IgD-negative memory B cell (primary cell): ENCODE data around the gene TTC9B. TPM values are rescaled to one million over a fixed set of nuclear protein-coding genes. Genes with fewer than 3 reads are reported as not detected.
"Not testable (repeated sequence)": the region's sequence is repeated elsewhere in the genome, so short reads cannot be mapped to it uniquely, and the experiment has no call there.

Experiments used
- H3K27ac Mint-ChIP-seq, 3 donors: one replicate each; pipeline ENCODE4 v1.8.0; 2020 to 2022; ENCODE audit warnings: mild to moderate bottlenecking in 3 of 3, mixed read lengths in 3 of 3, moderate library complexity in 1 of 3
- H3K27me3 Mint-ChIP-seq: one replicate; pipeline ENCODE4 v1.8.0; 2021; ENCODE audit warnings: mixed read lengths
- H3K36me3 Mint-ChIP-seq: one replicate; pipeline ENCODE4 v1.8.0; 2020; ENCODE audit warnings: mild to moderate bottlenecking, mixed read lengths
- H3K4me1 Mint-ChIP-seq, 3 donors: one replicate each; pipeline ENCODE4 v1.8.0; 2020 to 2022; ENCODE audit warnings: mixed read lengths in 3 of 3, mild to moderate bottlenecking in 1 of 3
- H3K4me3 Mint-ChIP-seq, 4 donors: one replicate each; pipeline ENCODE4 v1.8.0; 2020 to 2022; ENCODE audit warnings: mild to moderate bottlenecking in 4 of 4, mixed read lengths in 4 of 4, moderate library complexity in 3 of 4
- H3K9me3 Mint-ChIP-seq, 3 donors: one replicate each; pipeline ENCODE4 v1.8.0; 2020 to 2021; ENCODE audit warnings: mixed read lengths in 3 of 3, mild to moderate bottlenecking in 1 of 3
- polyA plus RNA-seq: library from polyadenylated mRNA; unstranded; fragments of 300-500 nt; fragmentation: Illumina TruSeq; gene quantifications from one replicate; pipeline ENCODE4 v1.2.3, GENCODE V29; 2021

Gene TTC9B
- polyA plus RNA-seq, 1 donor from 2014 or later: not detected

DNA sequence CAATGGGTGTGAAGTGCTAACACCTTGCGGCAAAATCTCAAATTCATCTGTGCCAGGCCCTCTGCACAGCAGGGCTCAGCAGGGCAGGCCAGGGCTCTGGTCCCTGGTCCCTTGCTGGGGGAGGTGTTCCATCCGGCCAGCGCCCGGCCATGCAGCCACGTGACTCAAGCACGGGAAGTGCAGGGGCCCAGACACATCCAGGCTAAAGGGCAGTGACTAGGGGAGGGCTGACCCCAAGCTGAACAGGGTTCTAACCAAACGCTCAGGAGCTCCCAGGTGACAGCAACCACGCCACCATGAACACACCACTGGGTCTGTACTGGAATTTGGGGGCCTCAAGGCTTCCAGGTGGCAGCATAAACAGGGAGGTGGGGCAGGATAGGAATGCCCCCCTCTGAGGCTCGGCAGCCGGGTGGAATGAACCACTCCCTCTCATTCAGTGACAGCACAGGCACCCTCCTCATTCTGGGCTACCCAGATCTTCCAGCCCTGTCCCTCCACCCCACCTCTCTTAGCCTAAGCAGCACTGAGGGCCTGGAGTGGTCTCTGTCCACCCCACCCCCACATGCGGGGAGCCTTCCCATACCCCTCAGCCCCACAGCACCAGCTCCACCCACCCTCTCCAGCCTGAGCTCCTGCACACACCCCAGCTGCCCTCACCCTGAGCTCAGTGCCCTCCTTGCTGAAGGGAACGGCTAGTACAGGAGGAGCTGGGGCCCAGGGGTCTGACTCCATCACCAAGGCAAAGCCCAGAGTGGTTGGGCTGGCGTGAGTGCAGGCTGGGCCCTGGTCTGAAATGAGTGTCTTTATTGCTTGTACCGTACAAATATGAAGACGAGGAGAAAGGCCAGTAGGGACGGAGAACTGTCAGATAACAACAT is 13.6 kb upstream of the TTC9B start:
- Mint-ChIP-seq H3K36me3 (peaks cover 2% of the 10 kb centered on the region), H3K9me3 (no peaks in the 10 kb centered on the region), H3K27me3 (peaks cover 5% of the 10 kb centered on the region), H3K4me1 (peaks cover 0 to 6% (median 0%) of the 10 kb centered on the region in 3 donors), H3K27ac (no peak overlapping the region), H3K4me3 (no peak overlapping the region)

DNA sequence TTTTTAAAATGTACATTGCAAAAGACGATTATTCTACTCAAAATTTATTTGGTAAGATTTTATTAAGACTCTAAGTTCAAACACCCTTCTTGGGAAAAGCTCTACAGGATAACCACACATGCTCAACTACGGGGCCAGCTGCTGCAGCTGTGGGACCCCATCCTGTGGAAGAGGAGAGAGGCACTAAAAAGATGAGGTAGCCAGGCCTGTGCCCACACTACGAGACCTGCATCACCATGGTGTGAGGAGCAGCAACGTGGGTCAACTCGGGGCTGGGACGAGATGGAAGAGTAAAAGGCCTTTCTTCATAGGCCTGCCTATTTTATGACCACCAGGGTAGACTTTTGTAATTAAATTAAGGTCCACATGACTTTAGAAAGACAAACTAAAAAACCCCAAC is 12.9 kb upstream of the TTC9B start:
- Mint-ChIP-seq H3K27ac (peak overlapping the region in 1 of 3 donors; percentile 53), H3K9me3 (no peaks in the 10 kb centered on the region), H3K36me3 (peaks cover 2% of the 10 kb centered on the region), H3K27me3 (peaks cover 7% of the 10 kb centered on the region), H3K4me1 (peaks cover under 1 to 8% (median under 1%) of the 10 kb centered on the region in 3 donors), H3K4me3 (no peak overlapping the region)

DNA sequence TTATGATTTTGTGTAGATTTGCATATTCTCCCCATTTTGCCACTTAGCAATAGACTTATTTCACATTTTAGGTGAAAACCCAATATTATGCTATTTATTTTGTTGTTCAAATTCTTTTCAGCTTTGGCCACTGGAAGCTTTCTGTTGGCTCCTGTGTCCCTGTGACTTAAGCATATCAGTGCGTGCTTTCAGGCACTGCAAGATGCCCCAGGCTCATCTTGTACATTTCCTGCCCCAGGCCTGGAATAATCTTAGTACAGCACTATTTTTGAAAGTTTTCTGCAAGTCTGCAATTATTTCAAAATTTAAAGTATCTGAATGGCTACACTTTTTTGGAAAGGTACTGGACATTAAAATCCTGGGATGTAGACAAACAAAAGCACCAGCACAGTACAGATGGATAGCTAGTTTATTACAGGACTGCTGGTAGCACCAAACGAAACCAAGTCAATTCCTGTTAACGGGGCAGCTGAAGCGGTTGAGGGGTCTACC is 11.8 kb upstream of the TTC9B start:
- peaks cover 2% of the 10 kb centered on the region for H3K36me3 Mint-ChIP-seq
- no peak overlapping the region for H3K27ac Mint-ChIP-seq
- H3K4me3 Mint-ChIP-seq: no peak overlapping the region
- peaks cover 17% of the 10 kb centered on the region for H3K27me3 Mint-ChIP-seq
- peaks cover 2 to 15% (median 8%) of the 10 kb centered on the region in 3 donors for H3K4me1 Mint-ChIP-seq
- H3K9me3 Mint-ChIP-seq: peaks cover 0 to 5% (median 0%) of the 10 kb centered on the region in 3 donors

DNA sequence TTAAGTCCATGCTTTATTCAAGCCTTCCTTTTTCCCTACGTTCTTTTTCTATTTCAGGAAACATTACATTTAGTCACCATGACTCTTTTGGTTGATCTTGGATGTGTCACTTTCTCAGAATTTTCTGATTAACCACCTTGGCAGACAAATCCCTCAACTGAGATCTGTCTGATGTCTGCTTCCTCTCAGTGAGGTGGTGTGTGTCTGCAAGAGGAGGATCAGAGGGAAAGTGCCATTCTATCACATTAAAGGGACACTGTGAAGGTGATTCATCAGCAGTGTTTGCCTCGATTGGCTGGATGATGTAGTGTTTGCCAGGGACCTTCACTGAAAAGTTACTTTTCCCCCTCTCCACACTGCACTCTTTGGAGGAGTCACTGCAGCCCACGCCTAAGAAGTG is 11.3 kb upstream of the TTC9B start:
- Mint-ChIP-seq H3K27ac (no peak overlapping the region), H3K9me3 (peaks cover 0 to 5% (median 0%) of the 10 kb centered on the region in 3 donors), H3K4me3 (no peak overlapping the region)

DNA sequence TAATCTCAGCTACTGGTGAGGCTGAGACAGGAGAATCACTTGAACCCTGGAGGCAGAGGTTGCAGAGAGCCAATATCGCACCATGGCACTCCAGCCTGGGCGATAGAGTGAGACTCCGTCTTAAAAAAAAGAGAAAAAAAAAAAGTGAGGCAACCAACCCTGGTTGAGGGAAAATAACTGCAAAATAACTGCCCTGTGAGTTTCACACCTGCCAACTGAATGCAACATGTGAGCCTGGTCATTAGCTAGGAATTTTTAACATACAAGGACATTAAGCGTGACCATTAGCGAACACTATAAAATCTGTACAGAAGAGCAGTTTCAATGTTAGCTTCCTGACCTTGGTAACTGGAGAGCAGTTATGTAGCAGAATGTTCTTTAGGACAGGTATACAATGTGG is 10.7 kb upstream of the TTC9B start:
- H3K4me1 Mint-ChIP-seq: peaks cover 2 to 15% (median 8%) of the 10 kb centered on the region in 3 donors
- peaks cover 26% of the 10 kb centered on the region for H3K27me3 Mint-ChIP-seq
- H3K27ac Mint-ChIP-seq: no peak overlapping the region
- H3K36me3 Mint-ChIP-seq: peaks cover 2% of the 10 kb centered on the region
- peak overlapping the region in 1 of 4 donors; percentile 5 for H3K4me3 Mint-ChIP-seq
- H3K9me3 Mint-ChIP-seq: peaks cover 0 to 5% (median 0%) of the 10 kb centered on the region in 3 donors

More for the DNA sequence above, 11.3 kb upstream of the TTC9B start:
- Mint-ChIP-seq H3K27me3 (peaks cover 20% of the 10 kb centered on the region), H3K36me3 (peaks cover 2% of the 10 kb centered on the region), H3K4me1 (peaks cover 2 to 15% (median 8%) of the 10 kb centered on the region in 3 donors)

DNA sequence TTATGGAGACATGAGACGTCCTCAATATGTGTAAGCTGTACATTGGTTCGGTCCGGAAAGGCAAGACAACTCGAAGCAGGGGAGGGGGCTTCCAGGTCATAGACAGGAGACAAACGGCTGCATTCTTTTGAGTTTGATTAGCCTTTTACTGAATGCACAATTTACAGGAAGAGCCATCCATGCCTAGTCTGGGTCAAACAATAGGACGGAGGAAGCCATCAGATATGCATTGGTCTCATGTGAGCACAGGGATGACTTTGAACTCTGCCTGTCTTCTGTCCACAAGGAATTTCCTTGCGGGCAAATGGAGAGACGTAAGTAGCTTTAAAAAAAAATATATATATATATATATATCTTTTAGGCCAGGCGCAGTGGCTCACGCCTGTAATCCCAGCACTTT is 10.2 kb upstream of the TTC9B start:
- Mint-ChIP-seq H3K4me1 (peaks cover 2 to 15% (median 8%) of the 10 kb centered on the region in 3 donors), H3K36me3 (peaks cover 2% of the 10 kb centered on the region), H3K27ac (no peak overlapping the region), H3K4me3 (no peak overlapping the region), H3K9me3 (peaks cover 0 to 5% (median 0%) of the 10 kb centered on the region in 3 donors), H3K27me3 (peaks cover 29% of the 10 kb centered on the region)

DNA sequence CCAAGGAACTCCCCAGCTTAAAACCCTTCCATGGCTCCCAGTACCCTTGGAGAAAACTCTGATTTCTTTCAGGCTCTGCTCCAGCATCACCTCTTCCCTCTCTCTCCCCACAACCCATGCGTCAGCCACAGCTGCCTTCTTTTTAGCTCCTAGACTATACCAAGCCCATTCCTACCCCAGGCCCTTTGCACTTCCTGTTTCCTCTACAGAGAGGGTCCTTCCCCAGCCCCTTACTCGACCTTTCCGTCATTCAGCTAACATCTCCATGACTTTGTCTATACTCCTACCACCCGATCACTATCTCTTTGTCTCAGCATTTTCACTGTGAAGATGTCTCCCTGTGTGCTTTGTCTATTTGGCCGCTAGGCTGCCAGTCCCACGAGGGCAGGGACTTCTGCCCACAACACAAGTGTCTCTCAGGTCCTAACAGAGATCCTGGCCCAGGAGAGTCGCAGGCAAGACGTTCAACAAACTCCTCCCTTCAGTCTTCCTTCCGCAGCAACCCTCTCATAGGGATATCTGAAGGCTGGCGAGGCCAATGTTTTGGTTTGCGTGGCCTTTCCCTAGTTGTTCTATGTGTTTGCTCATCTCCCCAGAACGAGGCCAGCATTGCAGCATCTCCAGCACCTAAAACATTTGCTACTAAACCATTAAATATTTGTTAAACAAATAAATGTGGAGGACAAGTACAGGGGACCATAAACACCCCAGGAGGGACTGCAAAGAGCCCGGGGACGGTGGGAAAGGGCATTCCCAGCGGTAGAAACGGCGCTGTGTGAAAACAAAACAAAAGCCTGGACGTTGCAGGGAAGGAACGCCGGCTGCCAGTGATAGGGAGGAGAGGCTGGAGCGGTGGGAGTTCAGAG is 7.5 kb upstream of the TTC9B start:
- peaks cover 8 to 20% (median 15%) of the 10 kb centered on the region in 3 donors for H3K4me1 Mint-ChIP-seq
- peak overlapping the region in 2 of 4 donors; percentile 35 to 57 for H3K4me3 Mint-ChIP-seq
- H3K9me3 Mint-ChIP-seq: peaks cover 3 to 8% (median 3%) of the 10 kb centered on the region in 3 donors
- peak overlapping the region; percentile 2 to 82 (median 76) for H3K27ac Mint-ChIP-seq
- peaks cover 37% of the 10 kb centered on the region for H3K27me3 Mint-ChIP-seq
- peaks cover 2% of the 10 kb centered on the region for H3K36me3 Mint-ChIP-seq

DNA sequence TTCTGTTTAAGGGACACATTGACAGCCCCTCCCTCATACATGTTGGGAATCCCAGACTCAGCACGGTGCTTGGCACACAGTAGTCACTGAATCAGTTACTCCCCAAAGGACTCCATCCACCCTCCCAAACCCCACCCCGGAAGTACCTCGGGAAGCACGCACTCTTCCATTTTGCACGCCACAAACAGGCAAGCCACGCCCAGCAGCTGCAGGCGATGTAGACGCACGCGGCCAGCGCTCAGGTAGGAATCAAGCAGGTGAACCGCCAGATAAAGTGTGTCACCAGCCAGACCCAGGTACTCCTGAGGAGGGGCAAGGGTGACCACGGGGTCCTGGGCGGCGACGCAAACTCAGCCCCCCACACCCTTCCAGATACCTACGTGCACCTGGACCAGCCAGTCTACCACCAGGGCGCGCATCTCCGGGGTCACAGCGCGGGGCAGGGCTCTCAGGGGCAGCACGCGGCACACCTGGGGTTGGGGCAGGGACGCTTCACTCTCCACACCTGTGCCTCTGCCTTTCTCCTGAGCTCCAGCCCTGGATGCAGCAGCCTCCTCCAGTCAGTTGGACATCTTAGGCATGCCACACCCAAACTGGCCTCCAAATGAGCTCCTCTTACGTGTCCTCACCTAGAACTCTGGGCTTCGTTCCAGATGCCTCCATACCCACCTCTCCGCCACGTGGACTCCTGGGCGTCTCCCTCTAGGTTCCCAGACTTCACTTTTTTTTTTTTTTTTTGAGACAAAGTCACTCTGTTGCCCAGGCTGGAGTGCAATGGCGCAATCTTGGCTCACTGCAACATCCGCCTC is 6.4 kb upstream of the TTC9B start:
- Mint-ChIP-seq H3K27me3 (peaks cover 42% of the 10 kb centered on the region), H3K4me3 (peak overlapping the region in 1 of 4 donors; percentile 17), H3K4me1 (peaks cover 8 to 20% (median 15%) of the 10 kb centered on the region in 3 donors), H3K9me3 (peaks cover 3 to 8% (median 3%) of the 10 kb centered on the region in 3 donors), H3K27ac (no peak overlapping the region), H3K36me3 (peaks cover 2% of the 10 kb centered on the region)

DNA sequence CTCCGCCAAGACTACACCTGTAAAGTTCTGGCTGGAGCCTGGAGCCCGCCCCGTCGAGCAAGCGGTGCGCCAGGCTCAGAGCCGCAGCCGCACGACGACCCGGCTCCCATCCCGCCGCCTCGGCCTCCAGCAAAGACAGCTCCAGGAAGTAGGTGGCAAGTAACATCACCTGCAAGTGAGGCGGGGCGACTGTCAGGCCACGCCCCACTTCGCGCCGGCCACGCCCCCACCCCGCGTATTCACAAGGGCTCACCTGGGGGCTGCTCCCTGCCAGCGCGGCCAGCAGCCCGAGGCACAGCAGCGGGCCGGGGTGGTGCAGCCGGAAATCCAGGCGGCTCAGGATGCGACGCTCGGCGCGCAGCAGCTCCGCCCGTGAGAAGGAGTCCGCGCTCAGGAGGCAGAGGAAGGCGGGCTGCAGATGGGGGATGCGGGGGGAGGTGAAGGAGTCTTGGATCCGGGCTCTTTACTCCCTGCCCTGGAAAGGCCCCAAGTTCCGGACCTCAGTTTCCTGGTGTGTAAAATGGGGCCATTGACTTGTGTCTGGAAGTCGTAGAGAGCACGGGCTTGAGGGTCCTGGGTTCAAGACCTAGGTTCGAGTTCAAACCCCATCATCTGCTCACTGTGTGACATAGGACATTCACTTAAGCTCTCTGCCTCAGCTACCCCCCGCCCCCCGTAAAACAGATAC is 5.1 kb upstream of the TTC9B start:
- peaks cover 2% of the 10 kb centered on the region for H3K36me3 Mint-ChIP-seq
- H3K9me3 Mint-ChIP-seq: peaks cover 3 to 8% (median 3%) of the 10 kb centered on the region in 3 donors
- H3K27ac Mint-ChIP-seq: no peak overlapping the region
- H3K4me1 Mint-ChIP-seq: peaks cover 8 to 16% (median 15%) of the 10 kb centered on the region in 3 donors
- no peak overlapping the region for H3K4me3 Mint-ChIP-seq
- H3K27me3 Mint-ChIP-seq: peaks cover 54% of the 10 kb centered on the region

DNA sequence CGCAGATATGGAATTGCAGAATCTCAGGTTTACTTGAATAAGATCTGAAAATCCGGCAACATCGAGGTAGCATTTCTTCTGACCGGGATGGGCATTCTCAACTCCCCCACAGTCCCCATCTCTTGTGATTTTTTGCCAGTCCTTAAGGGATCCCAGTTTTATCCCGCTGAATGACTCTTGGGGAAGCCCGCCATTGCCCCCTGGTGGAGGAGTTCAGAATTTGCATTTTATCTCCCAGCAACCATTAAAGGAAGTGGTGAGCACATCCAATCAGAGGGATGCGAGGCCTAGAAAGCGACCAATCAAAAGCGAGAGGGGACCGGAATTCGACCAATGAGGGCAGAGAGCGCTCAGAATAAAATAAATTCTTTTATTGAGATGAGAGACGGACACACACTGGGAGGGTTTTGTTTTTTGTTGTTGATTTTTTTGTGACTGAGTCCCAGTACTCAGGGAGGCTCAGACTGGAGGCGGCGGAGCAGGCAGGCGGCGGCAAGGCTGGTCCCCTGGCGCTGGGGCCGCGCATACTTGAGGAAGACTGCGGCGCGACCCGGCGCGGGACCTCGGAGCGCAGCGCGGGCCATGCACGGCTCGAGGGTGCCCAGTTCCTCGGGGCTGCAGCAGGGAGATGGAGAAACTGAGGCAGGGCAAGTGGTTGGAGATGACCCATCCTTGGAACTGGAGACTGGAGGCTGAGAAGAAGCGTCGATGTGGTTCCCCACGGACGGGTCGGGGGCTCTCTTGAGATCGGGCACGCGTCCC is 3.9 kb upstream of the TTC9B start:
- peaks cover 58% of the 10 kb centered on the region for H3K27me3 Mint-ChIP-seq
- H3K27ac Mint-ChIP-seq: peak overlapping the region; percentile 74 to 92 (median 75)
- peak overlapping the region; percentile 6 to 61 (median 32) for H3K4me3 Mint-ChIP-seq
- peaks cover 3 to 8% (median 3%) of the 10 kb centered on the region in 3 donors for H3K9me3 Mint-ChIP-seq
- H3K36me3 Mint-ChIP-seq: peaks cover 2% of the 10 kb centered on the region
- peaks cover 8 to 15% (median 14%) of the 10 kb centered on the region in 3 donors for H3K4me1 Mint-ChIP-seq

DNA sequence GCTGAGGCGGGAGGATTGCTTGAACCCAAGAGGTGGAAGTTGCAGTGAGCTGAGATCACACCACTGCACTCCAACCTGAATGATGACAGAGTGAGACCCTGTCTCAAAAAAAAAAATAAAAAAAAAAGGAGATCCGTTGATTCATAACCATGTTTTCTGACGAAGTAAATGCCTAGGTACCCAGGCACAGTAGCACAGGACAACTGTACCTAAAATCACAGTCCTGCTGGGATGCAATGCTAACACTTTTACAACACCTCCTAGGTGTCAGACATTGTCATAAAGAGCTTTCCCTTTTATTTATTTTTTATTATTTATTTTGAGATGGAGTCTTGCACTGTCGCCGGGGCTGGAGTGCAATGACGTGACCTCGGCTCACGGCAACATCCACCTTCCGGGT is 2.5 kb upstream of the TTC9B start:
- peaks cover 3 to 8% (median 3%) of the 10 kb centered on the region in 3 donors for H3K9me3 Mint-ChIP-seq
- no peak overlapping the region for H3K4me3 Mint-ChIP-seq
- peaks cover 5 to 10% (median 8%) of the 10 kb centered on the region in 3 donors for H3K4me1 Mint-ChIP-seq
- H3K27me3 Mint-ChIP-seq: peaks cover 59% of the 10 kb centered on the region
- peaks cover 2% of the 10 kb centered on the region for H3K36me3 Mint-ChIP-seq
- peak overlapping the region in 1 of 3 donors; percentile 74 for H3K27ac Mint-ChIP-seq

DNA sequence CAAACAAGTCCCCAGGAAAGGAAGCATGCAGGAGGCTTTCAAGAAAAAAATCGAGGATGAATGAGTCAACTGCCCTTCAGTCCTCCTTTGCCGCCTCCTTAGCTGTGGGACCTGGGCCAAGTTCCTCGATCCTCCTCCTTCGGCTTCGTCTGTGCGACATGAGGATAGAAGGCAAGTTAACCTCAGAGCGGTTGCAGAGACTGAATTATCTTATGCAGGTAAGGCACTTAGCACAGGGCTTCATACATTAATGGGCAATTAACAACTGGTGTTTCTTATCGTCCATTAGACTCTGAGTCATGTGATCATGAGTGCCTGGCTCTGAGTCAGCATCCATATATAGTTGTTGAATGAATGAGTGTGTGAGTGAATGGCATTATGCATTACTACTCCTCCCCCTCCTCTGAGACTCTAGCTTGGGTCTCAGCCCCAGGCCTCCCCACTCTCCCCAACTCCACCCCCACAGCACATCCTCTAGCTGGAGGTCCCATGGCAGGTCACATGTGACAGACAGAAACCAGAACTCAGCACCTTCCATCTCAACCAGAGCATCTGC is 1.6 kb upstream of the TTC9B start:
- H3K9me3 Mint-ChIP-seq: peaks cover 3% of the 10 kb centered on the region in 3 donors
- peak overlapping the region in 1 of 4 donors; percentile 27 for H3K4me3 Mint-ChIP-seq
- peaks cover 2% of the 10 kb centered on the region for H3K36me3 Mint-ChIP-seq
- H3K27me3 Mint-ChIP-seq: peaks cover 51% of the 10 kb centered on the region
- peaks cover 4 to 6% (median 5%) of the 10 kb centered on the region in 3 donors for H3K4me1 Mint-ChIP-seq
- H3K27ac Mint-ChIP-seq: peak overlapping the region in 2 of 3 donors; percentile 0 to 66

DNA sequence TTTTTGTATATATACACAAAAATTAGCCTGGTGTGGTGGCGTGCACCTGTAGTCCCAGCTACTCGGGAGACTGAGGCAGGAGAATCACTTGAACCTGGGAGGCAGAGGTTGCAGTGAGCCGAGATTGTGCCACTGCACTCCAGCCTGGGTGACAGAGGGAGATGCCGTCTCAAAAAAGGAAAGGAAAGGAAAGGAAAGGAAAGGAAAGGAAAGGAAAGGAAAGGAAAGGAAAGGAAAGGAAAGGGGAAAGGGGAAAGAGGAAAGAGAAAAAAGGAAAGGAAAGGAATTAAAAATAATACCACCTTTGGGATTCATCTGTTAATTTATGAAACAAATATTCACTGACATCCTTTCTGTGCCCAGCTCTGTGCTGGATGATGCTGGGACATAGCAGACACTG is 845 bp upstream of the TTC9B start:
- H3K9me3 Mint-ChIP-seq, H3K4me3 Mint-ChIP-seq, H3K36me3 Mint-ChIP-seq, H3K4me1 Mint-ChIP-seq: not testable (repeated sequence)
- Mint-ChIP-seq H3K27me3 (peaks cover 44% of the 10 kb centered on the region), H3K27ac (peak overlapping the region in 1 of 3 donors; percentile 66)
